AG04449 (cell line): ENCODE results near the gene CHFR.
A peak's percentile ranks its signal among the peaks of the same experiment; 100 is the strongest.
"Not testable (repeated sequence)": the region's sequence is repeated elsewhere in the genome, so short reads cannot be mapped to it uniquely, and the experiment has no call there.

Source experiments
- CTCF ChIA-PET: fragments of 350-600 bp; formaldehyde crosslinking; extraction: SDS; loops from one replicate; lab custom pipeline; 2021; ENCODE audit warnings: antibody characterized with exemption; lab: Yijun Ruan, JAX
- POLR2A ChIA-PET: fragments of 400-600, 350-600 bp; formaldehyde crosslinking; extraction: SDS; loops from one replicate; lab custom pipeline; 2020; ENCODE audit warnings: antibody characterized with exemption, inconsistent platforms; lab: Yijun Ruan, JAX
- DNase-seq: peaks from one replicate; pipeline ENCODE4 v3.0.0-alpha.2; 2010; ENCODE audit warnings: low read depth, low spot score
- H3K4me3 ChIP-seq: 2 replicates; pipeline ENCODE4 v1.5.1; 2011; ENCODE audit warnings: low read depth, mild to moderate bottlenecking, control low read depth, low read length
- TF ChIP-seq, protein P1 (sequence below): IDR thresholded peaks from one replicate; pipeline ENCODE4 v1.5.1; 2011; ENCODE audit warnings: mild to moderate bottlenecking, moderate library complexity, low read length, control low read depth, inconsistent platforms; ENCODE audit not compliant: insufficient read depth; ENCODE audit errors: missing control alignments

Gene CHFR

DNA sequence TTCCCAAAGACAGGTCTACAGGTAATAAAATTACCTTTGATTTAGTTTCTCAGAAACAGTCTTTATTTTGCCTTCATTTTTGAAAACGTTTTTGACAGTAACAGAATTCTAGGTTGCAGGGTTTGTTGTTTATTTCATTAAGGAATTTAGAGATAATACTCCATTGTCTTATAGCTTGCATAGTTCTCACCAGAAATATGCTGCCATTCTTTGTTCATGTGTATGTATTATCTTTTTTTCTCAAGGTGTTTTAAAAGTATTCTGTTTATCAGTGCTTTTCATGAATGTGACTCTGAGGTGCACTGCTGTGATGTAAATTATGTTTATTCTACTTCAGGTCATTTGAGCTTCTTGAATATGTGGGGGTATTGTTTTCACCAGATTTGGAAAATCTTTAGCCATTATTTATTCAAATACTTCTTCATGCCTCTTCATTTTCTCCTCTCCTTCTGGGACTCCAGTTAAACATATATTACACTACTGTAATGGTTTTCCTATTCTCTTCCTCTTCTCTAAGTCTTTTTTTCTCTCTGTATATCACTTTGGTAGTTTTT is 36.0 kb upstream of the CHFR start:
- no peak for DNase-seq
- TF ChIP-seq, protein P1, sequence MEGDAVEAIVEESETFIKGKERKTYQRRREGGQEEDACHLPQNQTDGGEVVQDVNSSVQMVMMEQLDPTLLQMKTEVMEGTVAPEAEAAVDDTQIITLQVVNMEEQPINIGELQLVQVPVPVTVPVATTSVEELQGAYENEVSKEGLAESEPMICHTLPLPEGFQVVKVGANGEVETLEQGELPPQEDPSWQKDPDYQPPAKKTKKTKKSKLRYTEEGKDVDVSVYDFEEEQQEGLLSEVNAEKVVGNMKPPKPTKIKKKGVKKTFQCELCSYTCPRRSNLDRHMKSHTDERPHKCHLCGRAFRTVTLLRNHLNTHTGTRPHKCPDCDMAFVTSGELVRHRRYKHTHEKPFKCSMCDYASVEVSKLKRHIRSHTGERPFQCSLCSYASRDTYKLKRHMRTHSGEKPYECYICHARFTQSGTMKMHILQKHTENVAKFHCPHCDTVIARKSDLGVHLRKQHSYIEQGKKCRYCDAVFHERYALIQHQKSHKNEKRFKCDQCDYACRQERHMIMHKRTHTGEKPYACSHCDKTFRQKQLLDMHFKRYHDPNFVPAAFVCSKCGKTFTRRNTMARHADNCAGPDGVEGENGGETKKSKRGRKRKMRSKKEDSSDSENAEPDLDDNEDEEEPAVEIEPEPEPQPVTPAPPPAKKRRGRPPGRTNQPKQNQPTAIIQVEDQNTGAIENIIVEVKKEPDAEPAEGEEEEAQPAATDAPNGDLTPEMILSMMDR: no peak
- no peak overlapping the region for H3K4me3 ChIP-seq
- CTCF ChIA-PET: no interaction called here
- POLR2A ChIA-PET: no interaction called here

DNA sequence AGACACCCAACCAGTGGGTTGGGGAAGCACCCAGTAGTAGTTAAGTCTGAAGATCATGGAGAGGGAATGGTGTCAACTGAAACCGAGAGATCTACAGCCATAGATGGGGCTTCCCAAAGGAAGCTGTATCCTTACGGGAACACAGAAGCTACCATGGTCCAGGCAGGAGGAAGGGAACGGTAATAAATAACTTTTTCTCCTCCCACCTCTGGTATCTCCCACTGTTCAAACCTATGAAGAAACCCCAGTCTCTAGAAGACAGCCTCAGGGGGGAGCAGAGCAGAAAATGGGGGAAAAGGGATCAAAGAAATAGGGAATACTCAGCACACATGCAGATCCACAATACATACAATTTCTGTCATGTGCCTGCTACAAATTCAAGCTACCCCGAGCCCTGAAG is 35.3 kb upstream of the CHFR start:
- ChIA-PET POLR2A (no interaction called here), CTCF (no interaction called here)
- TF ChIP-seq, protein P1: no peak
- no peak overlapping the region for H3K4me3 ChIP-seq
- DNase-seq: no peak

DNA sequence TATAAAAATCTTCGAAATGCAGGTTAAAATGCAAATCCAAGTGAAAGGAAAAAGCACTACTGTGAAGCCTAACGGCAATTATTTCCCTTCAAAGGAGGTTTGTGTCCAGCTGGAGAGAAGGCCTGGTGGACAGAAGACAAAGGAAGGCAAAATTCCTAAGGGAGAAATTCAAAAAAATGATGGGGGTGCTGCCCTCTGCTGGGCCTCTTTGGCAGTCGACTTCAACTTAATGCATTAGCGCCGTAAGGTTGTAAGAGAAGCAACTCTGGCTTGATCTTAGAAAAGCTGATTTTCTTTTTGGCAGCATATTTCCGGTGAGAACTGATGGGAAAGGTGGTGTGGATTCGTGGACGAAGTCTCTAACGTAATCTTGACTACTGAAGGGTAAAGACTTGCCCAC is 34.3 kb upstream of the CHFR start:
- TF ChIP-seq, protein P1: no peak
- no peak overlapping the region for H3K4me3 ChIP-seq
- POLR2A ChIA-PET: no interaction called here
- CTCF ChIA-PET: no interaction called here
- DNase-seq: no peak

DNA sequence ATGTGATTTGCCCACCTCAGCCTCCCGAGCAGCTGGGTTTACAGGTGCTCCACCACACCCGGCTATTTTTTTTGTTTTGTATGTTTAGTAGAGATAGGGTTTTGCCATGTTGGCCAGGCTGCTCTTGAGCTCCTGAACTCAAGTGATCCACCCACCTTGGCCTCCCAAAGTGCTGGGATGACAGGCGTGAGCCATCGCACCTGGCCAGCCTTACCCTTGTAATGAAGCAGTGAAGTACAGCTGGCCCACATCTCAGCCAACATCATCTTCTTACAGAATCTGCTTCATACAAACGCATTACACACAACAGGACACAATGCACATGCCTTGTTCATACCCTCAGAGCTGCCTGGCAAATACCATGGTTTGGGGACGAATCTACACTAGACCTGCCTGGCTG is 31.3 kb upstream of the CHFR start:
- DNase-seq: no peak
- no peak overlapping the region for H3K4me3 ChIP-seq
- TF ChIP-seq, protein P1: no peak
- ChIA-PET CTCF (no interaction called here), POLR2A (no interaction called here)

DNA sequence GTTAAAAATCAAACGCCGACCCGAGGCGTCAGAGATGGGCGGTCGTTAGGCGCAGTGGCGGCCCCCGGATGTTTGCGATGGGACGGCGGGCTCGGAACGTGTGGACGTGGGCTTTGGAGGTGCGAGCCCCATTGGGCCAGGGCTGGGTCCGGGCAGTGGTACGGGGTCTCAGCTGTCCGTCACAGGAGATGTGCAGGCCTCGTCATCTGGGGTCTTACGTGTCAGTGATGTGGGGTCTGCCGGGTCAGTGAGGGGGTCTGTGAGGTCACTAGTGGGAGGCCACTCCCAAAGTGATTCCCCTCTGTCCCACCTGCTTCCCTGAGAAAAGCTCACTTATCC is 21.6 kb upstream of the CHFR start:
- no peak for DNase-seq
- ChIA-PET CTCF (no interaction called here), POLR2A (interaction anchor here (0.7 to 1.0 kb wide), 3 partner anchors 22 to 171 kb away, joined by 3 to 5 read pairs (median 3); partner anchors contain the start of gene CHFR)
- peak overlapping the region; percentile 67 for H3K4me3 ChIP-seq
- TF ChIP-seq, protein P1: no peak

DNA sequence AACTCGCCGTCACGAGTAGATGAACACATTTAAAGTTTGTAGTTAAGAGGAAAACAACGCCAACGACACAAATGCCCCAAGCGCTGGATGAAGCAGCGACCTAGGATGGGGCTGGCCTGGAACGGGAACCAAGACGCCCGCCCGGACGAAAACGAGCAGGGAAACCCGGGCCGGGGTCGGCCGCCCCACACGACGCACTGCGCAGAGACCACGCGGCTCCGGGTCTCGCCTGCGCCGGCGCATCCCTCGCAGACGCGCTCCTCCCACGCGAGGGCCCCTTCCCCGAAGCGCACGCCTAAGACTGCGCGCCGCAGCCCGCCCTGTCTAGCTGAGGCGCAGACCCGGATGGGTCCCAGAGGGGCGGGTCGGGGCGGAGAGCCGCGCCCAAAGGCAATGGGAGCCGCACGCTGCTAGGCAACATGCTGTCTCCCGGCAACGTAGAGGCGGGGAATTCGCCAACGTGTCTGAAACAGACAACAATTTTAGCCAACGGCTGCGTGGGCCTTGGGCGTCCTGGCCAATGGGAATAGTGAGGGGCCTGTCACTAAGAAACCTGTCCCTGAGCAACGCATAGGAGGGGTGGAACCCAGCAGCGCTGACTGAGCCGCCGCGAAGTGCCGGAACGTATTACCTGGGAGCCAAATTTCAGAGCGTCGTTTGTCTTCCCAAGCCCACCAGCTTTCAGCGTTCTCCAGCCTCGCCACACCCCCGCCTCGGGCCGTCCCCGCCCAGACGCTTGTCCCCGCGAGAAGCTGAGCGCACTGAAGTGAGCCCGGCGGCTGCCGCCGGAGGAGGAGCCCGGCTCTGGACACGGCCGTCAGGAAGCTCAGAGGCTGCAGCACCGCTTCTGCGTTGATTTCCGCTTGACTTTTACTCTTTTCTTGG is 21.0 kb upstream of the CHFR start:
- TF ChIP-seq, protein P1: no peak
- DNase-seq: peak; percentile 71
- H3K4me3 ChIP-seq: peak overlapping the region; percentile 67
- POLR2A ChIA-PET: interaction anchor here (0.7 to 1.0 kb wide), 3 partner anchors 21 to 172 kb away, joined by 3 to 5 read pairs (median 3); partner anchors contain the start of gene CHFR
- CTCF ChIA-PET: no interaction called here

DNA sequence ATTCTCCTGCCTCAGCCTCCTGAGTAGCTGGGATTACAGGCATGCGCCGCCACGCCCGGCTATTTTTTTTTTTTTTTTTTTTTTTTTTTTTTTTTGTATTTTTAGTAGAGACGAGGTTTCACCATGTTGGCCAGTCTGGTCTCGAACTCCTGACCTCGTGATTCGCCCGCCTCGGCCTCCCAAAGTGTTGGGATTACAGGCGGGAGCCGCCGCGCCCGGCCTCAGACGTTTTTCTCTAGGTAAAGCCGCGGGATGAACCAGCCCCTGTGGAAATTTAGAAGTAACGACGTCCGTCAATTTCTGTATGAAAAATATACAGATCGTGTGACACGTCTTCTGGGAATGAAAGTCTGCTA is 20.4 kb upstream of the CHFR start:
- DNase-seq, CTCF ChIA-PET, POLR2A ChIA-PET: not testable (repeated sequence)
- H3K4me3 ChIP-seq: peak overlapping the region; percentile 67
